ENCODE data around the gene MRGPRX2.

- TF ChIP-seq CTCF (IDR thresholded peaks at IDR 0.05), result no peak
- no peak for TF ChIP-seq POLR2AphosphoS5 (IDR thresholded peaks at IDR 0.05)
- no peak for TF ChIP-seq POLR2A (IDR thresholded peaks at IDR 0.05)
Observed at GRCh38 chr11:19101796-19102520, 41.4 kb upstream of the MRGPRX2 start.

All from upper lobe of left lung (tissue), 4 donors.